Measurements from ENCODE around the gene CFAP68. TPM values are rescaled to one million over a fixed set of nuclear protein-coding genes. Genes with fewer than 3 reads are reported as not detected.

CFAP68 gene
- total RNA-seq, 1 donor from 2014 or later, result 22.3 TPM

- Mint-ChIP-seq H3K9me3 (no peaks in the 10 kb centered on the region), H3K36me3 (ENCODE audit: low read depth) (peaks cover 27% of the 10 kb centered on the region), H3K27ac (no peak overlapping the region), H3K27me3 (ENCODE audit: insufficient read depth) (no peaks in the 10 kb centered on the region), H3K4me1 (ENCODE audit: low read depth) (peaks cover 6% of the 10 kb centered on the region), H3K4me3 (no peak overlapping the region)
- DNase-seq (ENCODE audit: low spot score), result no peak
- intact Hi-C loops (cut with micrococcal nuclease), result no loop called here
These were observed 33.3 kb upstream of the CFAP68 start for GRCh38 chr11:111846063-111846462.

GRCh38 chr11:111846636-111847035 lies 32.7 kb upstream of the CFAP68 start:
- intact Hi-C loops (cut with micrococcal nuclease), result no loop called here
- Mint-ChIP-seq H3K27me3 (ENCODE audit: insufficient read depth) (no peaks in the 10 kb centered on the region), H3K9me3 (no peaks in the 10 kb centered on the region)

GRCh38 chr11:111849631-111850030 lies 29.7 kb upstream of the CFAP68 start:
- no peaks in the 10 kb centered on the region for H3K27me3 Mint-ChIP-seq (ENCODE audit: insufficient read depth)
- no peak for DNase-seq (ENCODE audit: low spot score)
- H3K36me3 Mint-ChIP-seq (ENCODE audit: low read depth), result peaks cover 23% of the 10 kb centered on the region

More at GRCh38 chr11:111846636-111847035, 32.7 kb upstream of the CFAP68 start:
- peaks cover under 1% of the 10 kb centered on the region for H3K4me1 Mint-ChIP-seq (ENCODE audit: low read depth)
- no peak for DNase-seq (ENCODE audit: low spot score)
- H3K36me3 Mint-ChIP-seq (ENCODE audit: low read depth), result peaks cover 22% of the 10 kb centered on the region
- H3K4me3 Mint-ChIP-seq, result no peak overlapping the region
- no peak overlapping the region for H3K27ac Mint-ChIP-seq

GRCh38 chr11:111851067-111851466 lies 28.3 kb upstream of the CFAP68 start:
- no peak overlapping the region for H3K27ac Mint-ChIP-seq
- no peak overlapping the region for H3K4me3 Mint-ChIP-seq
- intact Hi-C loops (cut with micrococcal nuclease), result no loop called here
- H3K27me3 Mint-ChIP-seq (ENCODE audit: insufficient read depth), result no peaks in the 10 kb centered on the region
- H3K9me3 Mint-ChIP-seq, result no peaks in the 10 kb centered on the region
- no peak for DNase-seq (ENCODE audit: low spot score)
- peaks cover 31% of the 10 kb centered on the region for H3K36me3 Mint-ChIP-seq (ENCODE audit: low read depth)
- no peaks in the 10 kb centered on the region for H3K4me1 Mint-ChIP-seq (ENCODE audit: low read depth)

More at GRCh38 chr11:111849631-111850030, 29.7 kb upstream of the CFAP68 start:
- no peak overlapping the region for H3K4me3 Mint-ChIP-seq
- intact Hi-C loops (cut with micrococcal nuclease), result no loop called here
- H3K27ac Mint-ChIP-seq, result no peak overlapping the region
- no peaks in the 10 kb centered on the region for H3K9me3 Mint-ChIP-seq
- H3K4me1 Mint-ChIP-seq (ENCODE audit: low read depth), result no peaks in the 10 kb centered on the region

GRCh38 chr11:111851636-111852035 lies 27.7 kb upstream of the CFAP68 start:
- Mint-ChIP-seq H3K4me1 (ENCODE audit: low read depth) (no peaks in the 10 kb centered on the region), H3K36me3 (ENCODE audit: low read depth) (peaks cover 31% of the 10 kb centered on the region), H3K27me3 (ENCODE audit: insufficient read depth) (no peaks in the 10 kb centered on the region), H3K27ac (no peak overlapping the region), H3K9me3 (no peaks in the 10 kb centered on the region), H3K4me3 (no peak overlapping the region)
- DNase-seq (ENCODE audit: low spot score), result no peak
- intact Hi-C loops (cut with micrococcal nuclease), result no loop called here

GRCh38 chr11:111852103-111852502 lies 27.2 kb upstream of the CFAP68 start:
- intact Hi-C loops (cut with micrococcal nuclease), result no loop called here
- H3K4me3 Mint-ChIP-seq, result no peak overlapping the region
- peaks cover 32% of the 10 kb centered on the region for H3K36me3 Mint-ChIP-seq (ENCODE audit: low read depth)
- H3K27ac Mint-ChIP-seq, result no peak overlapping the region
- no peak for DNase-seq (ENCODE audit: low spot score)
- no peaks in the 10 kb centered on the region for H3K4me1 Mint-ChIP-seq (ENCODE audit: low read depth)
- no peaks in the 10 kb centered on the region for H3K9me3 Mint-ChIP-seq
- H3K27me3 Mint-ChIP-seq (ENCODE audit: insufficient read depth), result no peaks in the 10 kb centered on the region

GRCh38 chr11:111855506-111855905 lies 23.8 kb upstream of the CFAP68 start:
- DNase-seq (ENCODE audit: low spot score), result no peak
- no peak overlapping the region for H3K4me3 Mint-ChIP-seq
- intact Hi-C loops (cut with micrococcal nuclease), result no loop called here
- H3K36me3 Mint-ChIP-seq (ENCODE audit: low read depth), result peaks cover 28% of the 10 kb centered on the region
- H3K9me3 Mint-ChIP-seq, result no peaks in the 10 kb centered on the region
- no peaks in the 10 kb centered on the region for H3K27me3 Mint-ChIP-seq (ENCODE audit: insufficient read depth)
- H3K27ac Mint-ChIP-seq, result no peak overlapping the region
- no peaks in the 10 kb centered on the region for H3K4me1 Mint-ChIP-seq (ENCODE audit: low read depth)

- no peaks in the 10 kb centered on the region for H3K9me3 Mint-ChIP-seq
- no peak for DNase-seq (ENCODE audit: low spot score)
- H3K27ac Mint-ChIP-seq, result no peak overlapping the region
- no peak overlapping the region for H3K4me3 Mint-ChIP-seq
- intact Hi-C loops (cut with micrococcal nuclease), result no loop called here
- H3K36me3 Mint-ChIP-seq (ENCODE audit: low read depth), result peaks cover 28% of the 10 kb centered on the region
- H3K4me1 Mint-ChIP-seq (ENCODE audit: low read depth), result no peaks in the 10 kb centered on the region
- no peaks in the 10 kb centered on the region for H3K27me3 Mint-ChIP-seq (ENCODE audit: insufficient read depth)
These were observed 19.1 kb upstream of the CFAP68 start for GRCh38 chr11:111860257-111860656.

GRCh38 chr11:111870113-111870512 lies 9.2 kb upstream of the CFAP68 start:
- Mint-ChIP-seq H3K9me3 (no peaks in the 10 kb centered on the region), H3K4me1 (ENCODE audit: low read depth) (peaks cover 32% of the 10 kb centered on the region), H3K27ac (no peak overlapping the region), H3K4me3 (no peak overlapping the region), H3K27me3 (ENCODE audit: insufficient read depth) (no peaks in the 10 kb centered on the region), H3K36me3 (ENCODE audit: low read depth) (peaks cover 32% of the 10 kb centered on the region)
- DNase-seq (ENCODE audit: low spot score), result no peak
- intact Hi-C loops (cut with micrococcal nuclease), result loop anchor here (2.0 to 10.0 kb wide), 5 partner anchors 113 to 415 kb away; partner anchors contain the start of genes DLAT, SDHD, SIK2 and TIMM8B

- peak overlapping the region; percentile 50 for H3K27ac Mint-ChIP-seq
- H3K4me3 Mint-ChIP-seq, result peak overlapping the region; percentile 89
- peaks cover 32% of the 10 kb centered on the region for H3K4me1 Mint-ChIP-seq (ENCODE audit: low read depth)
- peaks cover 33% of the 10 kb centered on the region for H3K36me3 Mint-ChIP-seq (ENCODE audit: low read depth)
- DNase-seq (ENCODE audit: low spot score), result no peak
- H3K27me3 Mint-ChIP-seq (ENCODE audit: insufficient read depth), result no peaks in the 10 kb centered on the region
- intact Hi-C loops (cut with micrococcal nuclease), result loop anchor here (2.0 to 10.0 kb wide), 5 partner anchors 112 to 414 kb away; partner anchors contain the start of genes DLAT, SDHD, SIK2 and TIMM8B
- no peaks in the 10 kb centered on the region for H3K9me3 Mint-ChIP-seq
These were observed 8.8 kb upstream of the CFAP68 start for GRCh38 chr11:111870522-111870885.

GRCh38 chr11:111870886-111871692 lies 8.3 kb upstream of the CFAP68 start, which contains the start of gene ALG9:
Gene ALG9 (minus strand): TSS chr11:111871581. CDS start chr11:111871482, 99 bp downstream.
- peak; percentile 85 for DNase-seq (ENCODE audit: low spot score)
- Mint-ChIP-seq H3K36me3 (ENCODE audit: low read depth) (peaks cover 33% of the 10 kb centered on the region), H3K4me1 (ENCODE audit: low read depth) (peaks cover 32% of the 10 kb centered on the region), H3K27me3 (ENCODE audit: insufficient read depth) (no peaks in the 10 kb centered on the region), H3K27ac (peak within 1 kb of the TSS; percentile 90), H3K4me3 (peak within 1 kb of the TSS; percentile 89), H3K9me3 (no peaks in the 10 kb centered on the region)
- intact Hi-C loops (cut with micrococcal nuclease), result loop anchor here (1.0 to 10.0 kb wide), 10 partner anchors 8 to 414 kb away; partner anchors contain the start of genes CFAP68, DLAT, FDXACB1 and NKAPD1

GRCh38 chr11:111871693-111872161 lies 7.6 kb upstream of the CFAP68 start:
- no peak for DNase-seq (ENCODE audit: low spot score)
- peaks cover 32% of the 10 kb centered on the region for H3K4me1 Mint-ChIP-seq (ENCODE audit: low read depth)
- no peaks in the 10 kb centered on the region for H3K27me3 Mint-ChIP-seq (ENCODE audit: insufficient read depth)
- peaks cover 27% of the 10 kb centered on the region for H3K36me3 Mint-ChIP-seq (ENCODE audit: low read depth)
- H3K27ac Mint-ChIP-seq, result peak overlapping the region; percentile 90
- no peaks in the 10 kb centered on the region for H3K9me3 Mint-ChIP-seq
- intact Hi-C loops (cut with micrococcal nuclease), result loop anchor here (1.0 to 10.0 kb wide), 10 partner anchors 8 to 413 kb away; partner anchors contain the start of genes CFAP68, DLAT, FDXACB1 and NKAPD1
- peak overlapping the region; percentile 89 for H3K4me3 Mint-ChIP-seq

GRCh38 chr11:111878385-111878848 lies 924 bp upstream of the CFAP68 start:
- DNase-seq (ENCODE audit: low spot score), result no peak
- H3K27ac Mint-ChIP-seq, result peak overlapping the region; percentile 100
- peaks cover 26% of the 10 kb centered on the region for H3K4me1 Mint-ChIP-seq (ENCODE audit: low read depth)
- no peaks in the 10 kb centered on the region for H3K9me3 Mint-ChIP-seq
- intact Hi-C loops (cut with micrococcal nuclease), result loop anchor here (2.0 to 10.0 kb wide), 5 partner anchors 276 to 1894 kb away; partner anchors contain the start of genes BCO2, POU2AF1, SIK2 and ZW10
- peaks cover 2% of the 10 kb centered on the region for H3K27me3 Mint-ChIP-seq (ENCODE audit: insufficient read depth)
- H3K36me3 Mint-ChIP-seq (ENCODE audit: low read depth), result peaks cover 14% of the 10 kb centered on the region
- H3K4me3 Mint-ChIP-seq, result peak overlapping the region; percentile 94
